ENCODE data around the gene SELENOH.

The SELENOH gene

DNA sequence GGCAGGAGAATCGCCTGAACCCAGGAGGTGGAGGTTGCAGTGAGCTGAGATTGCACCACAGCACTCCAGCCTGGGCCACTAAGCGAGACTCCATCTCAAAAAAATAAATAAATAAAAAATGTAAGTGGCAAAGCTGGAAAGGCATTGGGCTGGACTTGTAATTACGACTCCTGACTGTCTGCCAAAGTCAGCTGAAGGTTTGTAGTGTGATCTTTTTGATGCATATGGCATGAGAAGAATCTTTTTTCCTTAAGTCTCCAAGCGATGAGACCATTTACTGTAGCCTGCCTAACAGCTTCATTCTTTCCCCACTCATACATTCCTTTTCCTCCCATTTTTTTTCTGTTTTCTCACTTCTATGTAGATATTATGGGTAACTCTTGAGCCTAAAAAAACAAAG lies 45.1 kb downstream of the SELENOH start:
- FAIRE-seq, result no peak

GRCh38 chr11:57787006-57787604 lies 45.8 kb downstream of the SELENOH start:
- FAIRE-seq, result no peak

DNA sequence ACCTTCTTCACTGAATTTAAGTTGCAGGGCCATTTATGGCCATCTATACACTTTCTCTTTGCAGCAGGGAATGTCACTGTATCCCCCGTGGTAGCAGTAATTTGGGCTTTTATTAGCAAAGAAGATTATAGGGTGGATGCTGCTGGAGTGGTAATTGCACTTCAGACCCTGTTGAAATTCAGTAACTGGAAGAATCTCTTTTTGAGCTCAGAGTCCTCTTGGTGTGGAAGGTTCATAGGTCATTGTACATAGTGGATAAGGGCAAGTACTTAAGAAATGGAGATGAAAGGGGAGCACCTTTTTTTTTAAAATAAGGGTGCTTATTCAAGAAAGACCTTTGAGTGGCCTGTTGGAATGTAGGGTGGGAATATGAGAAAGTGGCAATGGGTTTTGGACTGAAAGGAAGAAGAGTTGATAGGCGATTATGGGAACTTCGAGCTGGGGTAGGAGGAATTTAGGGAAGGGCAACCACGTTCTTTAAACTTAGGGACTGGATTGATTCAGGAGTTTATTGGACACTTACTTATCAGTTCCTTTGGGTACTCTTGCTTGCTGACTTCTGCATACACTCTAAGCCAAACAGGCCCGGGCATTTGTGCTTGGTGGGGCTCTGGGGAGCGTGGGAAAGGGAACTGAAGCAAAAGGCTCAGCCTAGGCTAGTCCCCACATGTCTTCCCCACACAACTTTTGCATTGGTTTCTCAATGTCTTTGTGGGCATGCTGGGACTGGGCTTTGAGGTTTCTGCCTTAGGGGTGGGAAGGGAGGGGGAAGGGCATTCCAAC lies 46.8 kb downstream of the SELENOH start:
- no peak for FAIRE-seq

GRCh38 chr11:57788703-57789088 lies 47.4 kb downstream of the SELENOH start:
- no peak for FAIRE-seq

DNA sequence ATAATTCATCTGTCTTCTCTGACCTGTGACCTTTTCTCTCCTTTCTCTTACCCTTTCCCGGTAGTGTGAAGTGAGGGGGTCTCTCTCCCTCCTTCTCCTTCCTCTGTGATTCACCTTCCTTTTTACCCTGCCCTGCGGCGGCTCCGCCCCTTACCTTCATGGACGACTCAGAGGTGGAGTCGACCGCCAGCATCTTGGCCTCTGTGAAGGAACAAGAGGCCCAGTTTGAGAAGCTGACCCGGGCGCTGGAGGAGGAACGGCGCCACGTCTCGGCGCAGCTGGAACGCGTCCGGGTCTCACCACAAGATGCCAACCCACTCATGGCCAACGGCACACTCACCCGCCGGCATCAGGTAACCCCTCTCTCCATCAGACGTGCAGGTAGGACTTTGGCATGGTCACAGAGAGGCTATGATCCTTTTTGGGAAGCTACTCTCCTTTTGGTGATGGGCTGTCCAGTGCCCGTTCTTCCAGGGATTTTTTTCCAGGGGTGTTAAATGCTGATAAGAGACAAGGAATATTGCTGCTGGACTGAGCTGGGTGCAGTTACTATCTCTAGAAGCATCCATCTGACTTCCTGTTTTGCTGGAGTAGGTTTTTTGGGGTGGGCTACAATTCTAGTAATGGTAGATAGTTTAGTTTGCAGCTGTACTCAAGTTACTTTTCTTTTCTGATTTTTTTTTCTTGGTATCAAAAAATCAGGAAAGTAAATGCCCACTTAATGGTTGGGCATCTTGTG lies 50.2 kb downstream of the SELENOH start:
- no peak for FAIRE-seq

DNA sequence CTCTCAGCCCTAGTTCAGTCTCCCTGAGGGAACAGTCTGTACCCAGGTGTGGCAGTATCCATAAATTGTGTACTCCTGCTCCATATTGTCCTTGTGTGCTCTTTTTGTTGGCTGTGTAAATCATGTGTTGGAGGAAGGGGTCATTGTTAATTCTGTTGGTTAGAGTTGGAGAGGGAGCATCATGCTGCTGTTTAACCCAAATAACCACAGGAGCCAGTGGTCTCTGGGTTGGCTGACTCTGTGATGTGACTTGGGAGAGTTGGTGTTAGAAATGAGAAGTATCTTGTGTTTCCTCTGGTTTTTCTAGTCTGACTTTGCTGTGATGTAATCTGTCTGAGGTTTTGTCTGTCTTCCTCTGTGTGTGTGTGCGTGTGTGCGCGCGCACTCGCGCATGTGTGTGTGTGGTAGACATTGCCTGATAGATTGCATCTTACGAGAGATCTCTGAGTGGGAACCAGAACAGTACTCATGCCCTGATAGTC lies 50.8 kb downstream of the SELENOH start:
- FAIRE-seq, result no peak

- peak; percentile 49 for FAIRE-seq
Observed at GRCh38 chr11:57792870-57793269, 51.6 kb downstream of the SELENOH start.
